DOHH2 (cell line): Measurements from ENCODE around the gene DPH6.

Experiments
- CTCF ChIP-seq: fragments of 200-600 bp; sonication (generic); IDR thresholded peaks from one replicate; pipeline ENCODE4 v1.5.1; 2014; ENCODE audit warnings: antibody characterized with exemption, mild to moderate bottlenecking, low read depth, low read length; ENCODE audit not compliant: poor library complexity, severe bottlenecking
- EZH2phosphoT487 ChIP-seq: fragments of 200-600 bp; sonication (generic); IDR thresholded peaks from 2 replicates; pipeline ENCODE4 v1.6.1; 2017; ENCODE audit warnings: borderline replicate concordance, mild to moderate bottlenecking, antibody characterized with exemption, low read length, moderate library complexity, mixed read lengths

- TF ChIP-seq CTCF (no peak), EZH2phosphoT487 (no peak)
Observed at GRCh38 chr15:35583863-35584528, 38.0 kb upstream of the DPH6 start.
